Fibroblast of lung (primary cell): Measurements from ENCODE around the gene FMNL3. TPM values are rescaled to one million over a fixed set of nuclear protein-coding genes. Genes with fewer than 3 reads are reported as not detected.
"Not testable (repeated sequence)": the region's sequence is repeated elsewhere in the genome, so short reads cannot be mapped to it uniquely, and the experiment has no call there.

ENCODE experiments used
- DNase-seq, 2 donors: peaks; one replicate each; pipeline versions ENCODE4 v3.0.0 to v3.0.0-alpha.2; 2010; ENCODE audit warnings: low read depth in 2 of 2
- H2AFZ ChIP-seq: 2 replicates; pipeline ENCODE4 v1.5.1; 2012; ENCODE audit warnings: low read length, control low read depth, inconsistent platforms
- H3K27ac ChIP-seq: 2 replicates; pipeline ENCODE4 v1.5.1; 2011; ENCODE audit warnings: low read length, control low read depth; ENCODE audit not compliant: insufficient read depth
- H3K27me3 ChIP-seq: 2 replicates; pipeline ENCODE4 v1.5.1; 2011; ENCODE audit warnings: mild to moderate bottlenecking, low read length; ENCODE audit not compliant: control insufficient read depth, insufficient read depth
- H3K36me3 ChIP-seq: 2 replicates; pipeline ENCODE4 v1.5.1; 2011; ENCODE audit warnings: low read length; ENCODE audit not compliant: control insufficient read depth, insufficient read depth
- H3K4me1 ChIP-seq: 2 replicates; pipeline ENCODE4 v1.5.1; 2011; ENCODE audit warnings: low read length; ENCODE audit not compliant: control insufficient read depth, insufficient read depth; ENCODE audit errors: extremely low read depth
- H3K4me2 ChIP-seq: 2 replicates; pipeline ENCODE4 v1.5.1; 2011; ENCODE audit warnings: low read length, control low read depth; ENCODE audit not compliant: insufficient read depth; ENCODE audit errors: extremely low read depth
- H3K4me3 ChIP-seq, 4 experiments: fragments of 200-600 bp in 1 of 4; sonication (generic) in 1 of 4; replicated peaks in 1 of 4; 2 replicates each; pipeline ENCODE4 v1.5.1; 2011 to 2016; ENCODE audit warnings: low read length in 4 of 4, low read depth in 3 of 4, mild to moderate bottlenecking in 3 of 4, control low read depth in 2 of 4, inconsistent platforms in 1 of 4, mixed read lengths in 1 of 4; ENCODE audit not compliant: insufficient read depth in 1 of 4; ENCODE audit errors: control extremely low read depth in 1 of 4
- H3K79me2 ChIP-seq: 2 replicates; pipeline ENCODE4 v1.5.1; 2012; ENCODE audit warnings: mild to moderate bottlenecking, low read length, inconsistent platforms; ENCODE audit not compliant: control insufficient read depth, insufficient read depth
- H3K9ac ChIP-seq: 2 replicates; pipeline ENCODE4 v1.5.1; 2011; ENCODE audit warnings: mild to moderate bottlenecking, low read length, control low read depth; ENCODE audit not compliant: insufficient read depth
- H3K9me3 ChIP-seq: 2 replicates; pipeline ENCODE4 v1.5.1; 2012; ENCODE audit warnings: low read depth, low read length; ENCODE audit not compliant: control insufficient read depth, insufficient read depth
- H4K20me1 ChIP-seq: 2 replicates; pipeline ENCODE4 v1.5.1; 2011; ENCODE audit warnings: low read length; ENCODE audit not compliant: control insufficient read depth, insufficient read depth; ENCODE audit errors: extremely low read depth
- EZH2 ChIP-seq: IDR thresholded peaks from 2 replicates; pipeline ENCODE4 v1.5.1; 2012; ENCODE audit warnings: low read length, control low read depth, mild to moderate bottlenecking; ENCODE audit errors: missing control alignments
- polyA plus RNA-seq, 2 donors: library from polyadenylated mRNA; depleted of rRNA in 1 of 2; stranded (reverse) in 1 of 2; unstranded in 1 of 2; fragments of >200 nt; gene quantifications; 2 replicates each; pipeline ENCODE4 v1.2.1, GENCODE V29; 2011 to 2012; ENCODE audit warnings: missing spikeins in 1 of 2
- total RNA-seq: library from RNA; depleted of rRNA; stranded (reverse); fragments of >200 nt; gene quantifications from 2 replicates; pipeline ENCODE4 v1.2.1, GENCODE V29; 2014
- TF ChIP-seq, protein P1 (sequence below), 2 donors: IDR thresholded peaks in 1 of 2; conservative IDR thresholded peaks in 1 of 2; 1 replicate in 1 of 2; 2 replicates in 1 of 2; pipeline ENCODE4 v1.5.1; 2011 to 2012; ENCODE audit warnings: low read length in 2 of 2, control low read depth in 1 of 2, inconsistent platforms in 1 of 2, low read depth in 1 of 2, mild to moderate bottlenecking in 1 of 2

Gene FMNL3
- total and polyA plus RNA-seq, 2 donors (not counting 1 experiment from before 2014, with no cell fraction given): 15.0 to 22.5 TPM

DNA sequence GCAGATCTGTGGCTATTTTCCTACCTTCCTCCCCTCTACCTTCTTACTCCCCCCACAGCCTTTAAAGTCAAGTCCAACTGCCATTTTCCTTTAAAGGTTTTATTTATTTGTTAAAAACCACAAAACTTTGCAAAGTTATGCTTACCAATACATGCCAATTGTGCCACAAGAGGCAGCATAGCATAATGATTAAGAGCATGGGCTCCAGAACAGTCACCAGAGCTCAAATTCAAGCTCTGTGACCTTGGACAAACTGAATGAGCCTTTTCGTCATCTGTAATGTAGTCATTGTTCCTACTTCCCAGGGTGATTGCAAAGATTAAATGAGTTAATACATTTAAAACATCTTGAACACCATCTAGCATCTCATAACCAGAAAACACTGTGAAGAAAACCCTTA is 13.0 kb upstream of the FMNL3 start:
- no peak for TF ChIP-seq EZH2
- TF ChIP-seq, protein P1, sequence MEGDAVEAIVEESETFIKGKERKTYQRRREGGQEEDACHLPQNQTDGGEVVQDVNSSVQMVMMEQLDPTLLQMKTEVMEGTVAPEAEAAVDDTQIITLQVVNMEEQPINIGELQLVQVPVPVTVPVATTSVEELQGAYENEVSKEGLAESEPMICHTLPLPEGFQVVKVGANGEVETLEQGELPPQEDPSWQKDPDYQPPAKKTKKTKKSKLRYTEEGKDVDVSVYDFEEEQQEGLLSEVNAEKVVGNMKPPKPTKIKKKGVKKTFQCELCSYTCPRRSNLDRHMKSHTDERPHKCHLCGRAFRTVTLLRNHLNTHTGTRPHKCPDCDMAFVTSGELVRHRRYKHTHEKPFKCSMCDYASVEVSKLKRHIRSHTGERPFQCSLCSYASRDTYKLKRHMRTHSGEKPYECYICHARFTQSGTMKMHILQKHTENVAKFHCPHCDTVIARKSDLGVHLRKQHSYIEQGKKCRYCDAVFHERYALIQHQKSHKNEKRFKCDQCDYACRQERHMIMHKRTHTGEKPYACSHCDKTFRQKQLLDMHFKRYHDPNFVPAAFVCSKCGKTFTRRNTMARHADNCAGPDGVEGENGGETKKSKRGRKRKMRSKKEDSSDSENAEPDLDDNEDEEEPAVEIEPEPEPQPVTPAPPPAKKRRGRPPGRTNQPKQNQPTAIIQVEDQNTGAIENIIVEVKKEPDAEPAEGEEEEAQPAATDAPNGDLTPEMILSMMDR (conservative IDR thresholded peaks at IDR 0.05 in 1 of 2, IDR thresholded peaks at IDR 0.05 in 1 of 2; ENCODE audit: low read depth in 1 of 2, low read length in 2 of 2): no peak
- H3K4me3 ChIP-seq: no peak overlapping the region
- no peaks in the 10 kb centered on the region for H3K4me1 ChIP-seq
- no peak overlapping the region for H2AFZ ChIP-seq
- no peak overlapping the region for H3K27ac ChIP-seq
- no peak overlapping the region for H3K9ac ChIP-seq
- no peaks in the 10 kb centered on the region for H3K36me3 ChIP-seq
- H3K27me3 ChIP-seq: peaks cover 7% of the 10 kb centered on the region
- no peak for DNase-seq
- H3K4me2 ChIP-seq: no peak overlapping the region
- H3K9me3 ChIP-seq: no peaks in the 10 kb centered on the region
- no peaks in the 10 kb centered on the region for H4K20me1 ChIP-seq
- no peaks in the 10 kb centered on the region for H3K79me2 ChIP-seq

DNA sequence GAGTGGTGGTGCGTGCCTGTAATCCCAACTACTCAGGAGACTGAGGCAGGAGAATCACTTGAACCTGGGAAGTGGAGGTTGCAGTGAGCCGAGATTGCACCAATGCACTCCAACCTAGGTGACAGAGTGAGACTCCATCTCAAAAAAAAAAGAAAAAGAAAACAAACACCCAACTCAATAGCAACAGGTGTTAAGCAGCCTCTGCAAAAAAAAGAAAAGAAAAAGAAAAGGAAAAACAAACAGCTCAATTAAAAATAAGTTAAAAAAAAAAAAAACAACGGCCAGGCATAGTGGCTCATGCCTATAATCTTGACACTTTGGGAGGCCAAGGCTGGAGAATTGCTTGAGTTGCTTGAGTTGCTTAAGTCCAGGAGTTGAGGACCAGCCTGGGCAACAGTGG is 10.6 kb upstream of the FMNL3 start:
- not testable (repeated sequence) for H4K20me1 ChIP-seq, H3K27ac ChIP-seq, H3K4me2 ChIP-seq, H3K4me3 ChIP-seq, DNase-seq, H3K79me2 ChIP-seq, H3K9me3 ChIP-seq, H3K27me3 ChIP-seq, H3K9ac ChIP-seq, H2AFZ ChIP-seq, H3K36me3 ChIP-seq, H3K4me1 ChIP-seq

DNA sequence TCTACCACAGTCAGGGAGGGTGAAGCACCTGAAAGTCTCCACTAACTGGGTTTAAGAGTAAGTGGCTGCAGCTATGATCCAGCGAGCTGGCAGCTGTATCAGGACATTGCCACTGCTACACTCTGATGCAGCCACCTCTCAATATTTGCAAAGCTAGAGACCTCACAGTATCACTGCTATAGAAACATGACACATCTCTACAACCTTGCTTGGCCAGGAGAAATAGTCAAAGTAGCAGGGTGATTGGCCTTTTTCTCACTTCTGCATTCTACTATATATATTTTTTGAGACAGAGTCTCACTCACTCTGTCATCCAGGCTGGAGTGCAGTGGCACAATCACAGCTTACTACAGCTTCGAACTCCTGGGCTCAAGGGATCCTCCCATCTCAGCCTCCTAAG is 9.3 kb upstream of the FMNL3 start:
- Histone ChIP-seq H3K9ac (no peak overlapping the region), H3K4me2 (no peak overlapping the region), H4K20me1 (no peaks in the 10 kb centered on the region), H3K9me3 (no peaks in the 10 kb centered on the region), H3K4me1 (no peaks in the 10 kb centered on the region), H3K79me2 (no peaks in the 10 kb centered on the region), H2AFZ (no peak overlapping the region), H3K27me3 (peaks cover 9% of the 10 kb centered on the region), H3K4me3 (no peak overlapping the region), H3K27ac (no peak overlapping the region), H3K36me3 (no peaks in the 10 kb centered on the region)
- no peak for TF ChIP-seq EZH2
- TF ChIP-seq, protein P1 (conservative IDR thresholded peaks at IDR 0.05 in 1 of 2, IDR thresholded peaks at IDR 0.05 in 1 of 2; ENCODE audit: low read depth in 1 of 2, low read length in 2 of 2): no peak
- DNase-seq: no peak

DNA sequence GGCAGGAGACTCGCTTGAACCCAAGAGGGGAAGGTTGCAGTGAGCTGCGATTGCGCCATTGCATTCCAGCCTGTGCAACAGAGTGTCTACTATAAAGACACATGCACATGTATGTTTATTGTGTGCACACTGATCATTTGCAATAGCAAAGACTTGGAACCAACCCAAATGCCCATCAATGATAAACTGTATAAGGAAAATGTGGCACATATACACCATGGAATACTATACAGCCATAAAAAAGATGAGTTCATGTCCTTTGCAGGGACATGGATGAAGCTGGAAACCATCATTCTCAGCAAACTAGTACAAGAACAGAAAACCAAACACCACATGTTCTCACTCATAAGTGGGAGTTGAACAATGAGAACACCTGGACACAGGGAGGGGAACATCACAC is 6.7 kb upstream of the FMNL3 start:
- not testable (repeated sequence) for H3K4me2 ChIP-seq, H3K9ac ChIP-seq, H3K36me3 ChIP-seq, H3K27ac ChIP-seq, H3K4me3 ChIP-seq, H3K9me3 ChIP-seq, H3K4me1 ChIP-seq, H4K20me1 ChIP-seq, H2AFZ ChIP-seq, DNase-seq, H3K79me2 ChIP-seq
- H3K27me3 ChIP-seq: peaks cover 18% of the 10 kb centered on the region
